ENCODE results near the gene MMP20. TPM values are rescaled to one million over a fixed set of nuclear protein-coding genes. Genes with fewer than 3 reads are reported as not detected.

The MMP20 gene
- polyA plus RNA-seq, 2 of the 4 experiments (the other 2 are of a cell fraction) = not detected

- TF ChIP-seq CTCF (IDR thresholded peaks at IDR 0.05) (no peak), RNF2 (IDR thresholded peaks at IDR 0.05; ENCODE audit: borderline replicate concordance, low read depth) (no peak), RCOR1 (IDR thresholded peaks at IDR 0.05; ENCODE audit: low read depth, low read length) (no peak), PHF8 (IDR thresholded peaks at IDR 0.05; ENCODE audit: borderline replicate concordance, low read depth) (no peak), ATOH8 (CRISPR knock-in tag; IDR thresholded peaks at IDR 0.05; ENCODE audit: low read depth) (no peak), TP53 (CRISPR knock-in tag; IDR thresholded peaks at IDR 0.05) (no peak), BCL3 (IDR thresholded peaks at IDR 0.05) (no peak), USF2 (IDR thresholded peaks at IDR 0.05) (no peak)
These were observed 64.5 kb downstream of the MMP20 start (continued) for GRCh38 chr11:102560555-102561011.

- no peak for ATAC-seq
- Histone ChIP-seq H3K4me2 (no peak overlapping the region), H3K9me3 (no peaks in the 10 kb centered on the region), H3K27ac (peak overlapping the region; percentile 6 to 60; a peak in 3 of 6 replicates), H3K4me3 (no peak overlapping the region), H3K4me1 (peaks cover 27% of the 10 kb centered on the region; the same call in 2 of the 3 replicates)
- DNase-seq (ENCODE audit: low read depth in 1 of 2, low spot score in 1 of 2) = no peak
- no peak for FAIRE-seq
- ChIA-PET CTCF (interaction anchor here (0.9 kb wide), 1 partner anchor 18 kb away, joined by 3 read pairs; no protein-coding TSS in a partner anchor), POLR2A (no interaction called here)
- TF ChIP-seq CHD2 (IDR thresholded peaks at IDR 0.05; ENCODE audit: low read length, partially characterized antibody) = no peak
- no peak for TF ChIP-seq NPAS2 (CRISPR knock-in tag; IDR thresholded peaks at IDR 0.05; ENCODE audit: borderline replicate concordance)
- no peak for TF ChIP-seq E2F6 (IDR thresholded peaks at IDR 0.05; ENCODE audit: borderline replicate concordance, low read depth)
- TF ChIP-seq FOSL2 (IDR thresholded peaks at IDR 0.05) = no peak
- TF ChIP-seq FOSL2 (CRISPR knock-in tag; IDR thresholded peaks at IDR 0.05) = no peak
- TF ChIP-seq ESRRA (IDR thresholded peaks at IDR 0.05; ENCODE audit: borderline replicate concordance, low read length) = no peak
- TF ChIP-seq GATA3 (IDR thresholded peaks at IDR 0.05; ENCODE audit: borderline replicate concordance) = no peak
- no peak for TF ChIP-seq TFCP2L1 (CRISPR knock-in tag; IDR thresholded peaks at IDR 0.05)
- TF ChIP-seq SMC3 (IDR thresholded peaks at IDR 0.05) = no peak
- no peak for TF ChIP-seq REST (IDR thresholded peaks at IDR 0.05)
- TF ChIP-seq PHF8 (IDR thresholded peaks at IDR 0.05; ENCODE audit: borderline replicate concordance, low read depth) = no peak
- no peak for TF ChIP-seq HMGXB4 (CRISPR knock-in tag; IDR thresholded peaks at IDR 0.05; ENCODE audit: borderline replicate concordance)
- no peak for TF ChIP-seq ELK1 (IDR thresholded peaks at IDR 0.05; ENCODE audit: low read depth, low read length)
- TF ChIP-seq POLR2AphosphoS2 (conservative IDR thresholded peaks at IDR 0.05; ENCODE audit: low read length) = no peak
- TF ChIP-seq POLR2A (IDR thresholded peaks at IDR 0.05; ENCODE audit: low read length) = no peak
- TF ChIP-seq KDM5A (IDR thresholded peaks at IDR 0.05) = no peak
- TF ChIP-seq CTCF (IDR thresholded peaks at IDR 0.05) = no peak
These were observed 65.3 kb downstream of the MMP20 start for GRCh38 chr11:102559839-102560238.

All from A549 (cell line).